Measurements from ENCODE around the gene SETD5. TPM values are rescaled to one million over a fixed set of nuclear protein-coding genes. Genes with fewer than 3 reads are reported as not detected.
A peak's percentile ranks its signal among the peaks of the same experiment; 100 is the strongest.

The SETD5 gene
- total and polyA plus RNA-seq, 2 experiments from 2014 or later, result 143 to 172 TPM

DNA sequence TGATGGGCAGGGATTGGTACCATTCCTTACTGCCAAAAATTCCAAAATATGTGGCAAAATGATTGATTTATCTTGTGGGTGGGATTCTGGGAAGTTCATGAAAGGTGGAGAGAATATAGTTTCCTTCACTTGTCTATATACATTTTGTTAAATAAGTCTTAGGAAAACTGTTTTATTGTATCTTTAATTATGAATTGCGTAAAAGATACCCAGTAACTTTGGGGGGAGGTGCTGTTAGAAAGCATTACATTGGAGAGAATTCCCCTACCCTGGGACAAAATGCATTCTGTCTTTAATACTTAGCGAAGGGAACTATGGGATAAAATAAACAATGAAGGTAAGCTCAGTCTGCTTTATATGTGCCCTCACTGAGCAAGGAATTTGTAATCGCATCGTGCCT, 4.6 kb downstream of the SETD5 start (continued):
- TF ChIP-seq ZNF331 (CRISPR knock-in tag; IDR thresholded peaks at IDR 0.05; ENCODE audit: low read depth), result no peak
- no peak for TF ChIP-seq JUNB (IDR thresholded peaks at IDR 0.05; ENCODE audit: unreplicated experiment)
- no peak for TF ChIP-seq NANOG (IDR thresholded peaks at IDR 0.05; ENCODE audit: borderline replicate concordance)
- no peak for TF ChIP-seq STAT1 (IDR thresholded peaks at IDR 0.05; ENCODE audit: unreplicated experiment)
- TF ChIP-seq EZH2phosphoT487 (IDR thresholded peaks at IDR 0.05; ENCODE audit: unreplicated experiment), result no peak
- TF ChIP-seq POLR2AphosphoS5 (IDR thresholded peaks at IDR 0.05; ENCODE audit: low read depth), result no peak
- TF ChIP-seq, protein P1, sequence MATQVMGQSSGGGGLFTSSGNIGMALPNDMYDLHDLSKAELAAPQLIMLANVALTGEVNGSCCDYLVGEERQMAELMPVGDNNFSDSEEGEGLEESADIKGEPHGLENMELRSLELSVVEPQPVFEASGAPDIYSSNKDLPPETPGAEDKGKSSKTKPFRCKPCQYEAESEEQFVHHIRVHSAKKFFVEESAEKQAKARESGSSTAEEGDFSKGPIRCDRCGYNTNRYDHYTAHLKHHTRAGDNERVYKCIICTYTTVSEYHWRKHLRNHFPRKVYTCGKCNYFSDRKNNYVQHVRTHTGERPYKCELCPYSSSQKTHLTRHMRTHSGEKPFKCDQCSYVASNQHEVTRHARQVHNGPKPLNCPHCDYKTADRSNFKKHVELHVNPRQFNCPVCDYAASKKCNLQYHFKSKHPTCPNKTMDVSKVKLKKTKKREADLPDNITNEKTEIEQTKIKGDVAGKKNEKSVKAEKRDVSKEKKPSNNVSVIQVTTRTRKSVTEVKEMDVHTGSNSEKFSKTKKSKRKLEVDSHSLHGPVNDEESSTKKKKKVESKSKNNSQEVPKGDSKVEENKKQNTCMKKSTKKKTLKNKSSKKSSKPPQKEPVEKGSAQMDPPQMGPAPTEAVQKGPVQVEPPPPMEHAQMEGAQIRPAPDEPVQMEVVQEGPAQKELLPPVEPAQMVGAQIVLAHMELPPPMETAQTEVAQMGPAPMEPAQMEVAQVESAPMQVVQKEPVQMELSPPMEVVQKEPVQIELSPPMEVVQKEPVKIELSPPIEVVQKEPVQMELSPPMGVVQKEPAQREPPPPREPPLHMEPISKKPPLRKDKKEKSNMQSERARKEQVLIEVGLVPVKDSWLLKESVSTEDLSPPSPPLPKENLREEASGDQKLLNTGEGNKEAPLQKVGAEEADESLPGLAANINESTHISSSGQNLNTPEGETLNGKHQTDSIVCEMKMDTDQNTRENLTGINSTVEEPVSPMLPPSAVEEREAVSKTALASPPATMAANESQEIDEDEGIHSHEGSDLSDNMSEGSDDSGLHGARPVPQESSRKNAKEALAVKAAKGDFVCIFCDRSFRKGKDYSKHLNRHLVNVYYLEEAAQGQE (IDR thresholded peaks at IDR 0.05; ENCODE audit: unreplicated experiment), result no peak

DNA sequence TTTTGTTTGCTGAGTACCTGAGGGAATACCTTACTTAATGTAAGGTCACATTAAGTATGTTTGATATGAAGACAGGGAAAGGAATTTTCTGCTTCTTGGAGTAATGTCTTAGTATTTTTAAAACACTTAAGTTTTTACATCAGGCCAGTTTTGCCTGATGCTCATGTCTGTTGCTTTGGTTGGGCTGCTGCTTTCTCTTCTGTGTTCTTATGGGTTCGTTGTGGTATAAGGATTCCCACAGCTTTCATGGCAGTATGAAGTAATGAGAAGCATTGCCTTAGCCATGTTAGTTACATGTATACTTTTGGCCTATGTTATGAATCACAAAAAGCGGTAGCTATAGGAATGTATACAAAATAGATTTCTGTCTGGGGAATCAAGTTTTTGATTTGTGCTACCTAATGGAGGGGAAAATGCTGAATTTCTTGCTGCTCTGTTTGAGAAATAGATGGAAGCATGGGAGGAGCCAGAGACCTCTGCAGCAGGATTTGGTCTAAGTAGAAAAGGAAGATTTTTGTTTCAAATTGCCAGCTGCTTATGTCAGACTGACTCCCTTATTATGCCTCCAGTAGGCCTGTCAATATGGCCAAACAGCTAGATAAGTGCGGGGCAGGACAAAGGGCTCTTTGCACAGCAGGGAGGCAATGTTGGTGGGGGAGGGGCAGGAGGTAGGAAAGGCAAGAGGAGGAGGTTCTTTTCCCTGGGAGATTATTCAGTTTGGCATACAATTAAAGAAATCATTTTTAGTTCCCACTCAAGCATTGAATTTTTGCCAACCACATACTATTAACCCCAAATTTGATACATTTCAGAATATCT, 5.2 kb downstream of the SETD5 start:
- H4K20me1 ChIP-seq (replicated peaks; ENCODE audit: insufficient read depth), result peaks cover 63% of the 10 kb centered on the region
- H3K27ac Mint-ChIP-seq, result peak overlapping the region; percentile 80

DNA sequence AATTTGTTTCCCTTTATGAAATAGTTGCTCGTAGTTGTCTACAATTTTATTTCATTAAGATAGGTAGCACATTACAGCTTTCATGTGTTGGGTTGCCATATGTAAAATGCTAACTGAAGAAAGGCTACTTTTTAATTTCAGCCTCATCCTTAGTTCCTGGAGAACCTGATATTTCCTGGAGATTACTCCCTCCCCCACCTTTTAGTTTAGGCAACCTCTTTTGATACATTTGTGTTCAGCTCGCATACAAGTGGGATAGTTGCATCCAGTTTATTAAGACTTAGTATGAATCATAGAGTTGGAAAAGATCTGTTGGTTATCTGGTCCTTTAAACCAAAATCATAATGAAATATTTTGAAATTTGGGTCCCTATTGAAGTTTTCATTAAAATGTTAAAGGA, 6.0 kb downstream of the SETD5 start:
- H3K27ac ChIP-seq (ENCODE audit: low read depth), result no peak overlapping the region; the same call in 1 of the 2 replicates
- H3F3A ChIP-seq (replicated peaks; ENCODE audit: low read depth), result no peaks in the 10 kb centered on the region
- ATAC-seq (no peak), DNase-seq (ENCODE audit: low spot score) (no peak)
- H3K36me3 ChIP-seq (ENCODE audit: insufficient read depth), result no peaks in the 10 kb centered on the region
- H3K27me3 ChIP-seq (ENCODE audit: insufficient read depth), result no peaks in the 10 kb centered on the region
- Mint-ChIP-seq H3K27ac (peak overlapping the region; percentile 28; the same call in 1 of the 2 replicates), H3K27me3 (ENCODE audit: insufficient read depth, low read depth, poor library complexity) (peaks cover 12% of the 10 kb centered on the region), H3K4me1 (peaks cover 60% of the 10 kb centered on the region), H3K4me3 (peak overlapping the region; percentile 67), H3K36me3 (ENCODE audit: low read depth) (peaks cover 27% of the 10 kb centered on the region), H3K9me3 (no peaks in the 10 kb centered on the region)
- no peak overlapping the region for H2AFZ ChIP-seq
- peak overlapping the region; percentile 90 for H3K4me2 ChIP-seq
- peaks cover 100% of the 10 kb centered on the region for H3K79me2 ChIP-seq (replicated peaks; ENCODE audit: insufficient read depth)
- peaks cover 65% of the 10 kb centered on the region for H4K20me1 ChIP-seq (replicated peaks; ENCODE audit: insufficient read depth)
- H3K4me1 ChIP-seq (ENCODE audit: insufficient read depth), result peaks cover 60% of the 10 kb centered on the region
- H3K9me2 ChIP-seq (ENCODE audit: insufficient read depth), result no peaks in the 10 kb centered on the region
- peak overlapping the region; percentile 88 for H3K4me3 ChIP-seq
- no peak for TF ChIP-seq ZNF462 (CRISPR knock-in tag; IDR thresholded peaks at IDR 0.05)
- no peak for TF ChIP-seq EZH2 (IDR thresholded peaks at IDR 0.05; ENCODE audit: low read depth, unreplicated experiment)

More for the DNA sequence above, 5.2 kb downstream of the SETD5 start:
- Histone ChIP-seq H3K4me2 (peak overlapping the region; percentile 90), H3K27ac (ENCODE audit: low read depth) (peak overlapping the region; percentile 82), H3K4me1 (ENCODE audit: insufficient read depth) (peaks cover 60% of the 10 kb centered on the region), H3K36me3 (ENCODE audit: insufficient read depth) (no peaks in the 10 kb centered on the region), H3K4me3 (peak overlapping the region; percentile 88), H3F3A (replicated peaks; ENCODE audit: low read depth) (no peaks in the 10 kb centered on the region), H3K27me3 (ENCODE audit: insufficient read depth) (no peaks in the 10 kb centered on the region), H3K9me2 (ENCODE audit: insufficient read depth) (no peaks in the 10 kb centered on the region), H3K79me2 (replicated peaks; ENCODE audit: insufficient read depth) (peaks cover 100% of the 10 kb centered on the region), H2AFZ (no peak overlapping the region)
- Mint-ChIP-seq H3K4me1 (peaks cover 56% of the 10 kb centered on the region), H3K4me3 (peak overlapping the region; percentile 67), H3K27me3 (ENCODE audit: insufficient read depth, low read depth, poor library complexity) (peaks cover 14% of the 10 kb centered on the region), H3K9me3 (no peaks in the 10 kb centered on the region; the same call in 2 of the 3 replicates), H3K36me3 (ENCODE audit: low read depth) (peaks cover 32% of the 10 kb centered on the region)
- DNase-seq (ENCODE audit: low spot score) (peak; percentile 90), ATAC-seq (peak; percentile 58)
- TF ChIP-seq ZNF114 (CRISPR knock-in tag; IDR thresholded peaks at IDR 0.05) (no peak), POLR2AphosphoS5 (IDR thresholded peaks at IDR 0.05; ENCODE audit: low read depth) (peak; percentile 26; the same call in 1 of the 2 replicates)

Measured in GM23338 (cell line).